Tibial nerve (tissue), 4 donors: ENCODE measurements around the gene CYP2U1.

Experiments
- CTCF ChIP-seq, 5 experiments: fragments of 200-600 bp in 3 of 5; fragments of 450-650 bp in 2 of 5; sonication (generic) in 3 of 5; IDR thresholded peaks; one replicate each; pipeline ENCODE4 v1.5.1; 2016 to 2019; ENCODE audit warnings: antibody characterized with exemption in 5 of 5, mild to moderate bottlenecking in 3 of 5, moderate library complexity in 2 of 5
- EP300 ChIP-seq, 2 donors: sonication (generic); formaldehyde crosslinking; IDR thresholded peaks; one replicate each; pipeline ENCODE4 v1.6.1; 2017; ENCODE audit warnings: antibody characterized with exemption in 2 of 2, mild to moderate bottlenecking in 1 of 2
- POLR2A ChIP-seq, 2 donors: fragments of 450-650 bp; IDR thresholded peaks; one replicate each; pipeline ENCODE4 v1.6.1; 2017; ENCODE audit warnings: antibody characterized with exemption in 2 of 2, mild to moderate bottlenecking in 2 of 2, moderate library complexity in 2 of 2

- TF ChIP-seq POLR2A (IDR thresholded peaks at IDR 0.05), result no peak
- TF ChIP-seq CTCF (IDR thresholded peaks at IDR 0.05), result no peak
- TF ChIP-seq EP300 (IDR thresholded peaks at IDR 0.05), result no peak
These were observed 3.9 kb downstream of the CYP2U1 start for GRCh38 chr4:107935246-107935645.
